Measurements from ENCODE around the gene ZNF555. TPM values are rescaled to one million over a fixed set of nuclear protein-coding genes. Genes with fewer than 3 reads are reported as not detected.

ZNF555 gene
- total RNA-seq, 4 donors from 2014 or later: 4.6 to 22.7 (median 17.7) TPM

- Histone ChIP-seq H3K4me3 (no peak overlapping the region), H3K4me1 (no peaks in the 10 kb centered on the region), H3K27ac (no peak overlapping the region), H3K9me3 (no peaks in the 10 kb centered on the region), H3K27me3 (no peaks in the 10 kb centered on the region), H3K36me3 (no peaks in the 10 kb centered on the region)
- no peak for DNase-seq
- no peak for TF ChIP-seq POLR2A (IDR thresholded peaks at IDR 0.05)
- no peak for TF ChIP-seq CTCF (IDR thresholded peaks at IDR 0.05)
- intact Hi-C loops (cut with DNase I; ENCODE audit: low total_unique reads): no loop called here
Observed at GRCh38 chr19:2811735-2812413, 29.4 kb upstream of the ZNF555 start.

- Histone ChIP-seq H3K27me3 (no peaks in the 10 kb centered on the region), H3K4me1 (no peaks in the 10 kb centered on the region), H3K36me3 (no peaks in the 10 kb centered on the region), H3K9me3 (no peaks in the 10 kb centered on the region), H3K27ac (no peak overlapping the region), H3K4me3 (no peak overlapping the region)
- TF ChIP-seq CTCF (IDR thresholded peaks at IDR 0.05) (no peak), POLR2A (IDR thresholded peaks at IDR 0.05) (no peak)
- intact Hi-C loops (cut with DNase I; ENCODE audit: low total_unique reads): no loop called here
- no peak for DNase-seq
Observed at GRCh38 chr19:2812414-2813234, 28.7 kb upstream of the ZNF555 start.

- H3K4me1 ChIP-seq: no peaks in the 10 kb centered on the region
- DNase-seq: no peak
- H3K27me3 ChIP-seq: no peaks in the 10 kb centered on the region
- H3K36me3 ChIP-seq: no peaks in the 10 kb centered on the region
- TF ChIP-seq POLR2A (IDR thresholded peaks at IDR 0.05) (no peak), CTCF (IDR thresholded peaks at IDR 0.05) (no peak)
- no peak overlapping the region for H3K27ac ChIP-seq
- H3K9me3 ChIP-seq: no peaks in the 10 kb centered on the region
- intact Hi-C loops (cut with DNase I; ENCODE audit: low total_unique reads): no loop called here
- no peak overlapping the region for H3K4me3 ChIP-seq
Observed at GRCh38 chr19:2813235-2814160, 27.8 kb upstream of the ZNF555 start.

- DNase-seq: no peak
- TF ChIP-seq POLR2A (IDR thresholded peaks at IDR 0.05) (no peak), CTCF (IDR thresholded peaks at IDR 0.05) (no peak)
Observed at GRCh38 chr19:2814426-2814825, 26.8 kb upstream of the ZNF555 start.

More at GRCh38 chr19:2814426-2814825, 26.8 kb upstream of the ZNF555 start:
- no peak overlapping the region for H3K4me3 ChIP-seq
- no peaks in the 10 kb centered on the region for H3K4me1 ChIP-seq
- no peak overlapping the region for H3K27ac ChIP-seq
- H3K27me3 ChIP-seq: no peaks in the 10 kb centered on the region
- no peaks in the 10 kb centered on the region for H3K9me3 ChIP-seq
- intact Hi-C loops (cut with DNase I; ENCODE audit: low total_unique reads): no loop called here
- H3K36me3 ChIP-seq: no peaks in the 10 kb centered on the region

Measured in uterus (tissue), 4 donors.